ENCODE results near the gene CFAP299. TPM values are rescaled to one million over a fixed set of nuclear protein-coding genes. Genes with fewer than 3 reads are reported as not detected.

CFAP299 gene
- total RNA-seq, 1 experiment from 2014 or later: not detected

DNA sequence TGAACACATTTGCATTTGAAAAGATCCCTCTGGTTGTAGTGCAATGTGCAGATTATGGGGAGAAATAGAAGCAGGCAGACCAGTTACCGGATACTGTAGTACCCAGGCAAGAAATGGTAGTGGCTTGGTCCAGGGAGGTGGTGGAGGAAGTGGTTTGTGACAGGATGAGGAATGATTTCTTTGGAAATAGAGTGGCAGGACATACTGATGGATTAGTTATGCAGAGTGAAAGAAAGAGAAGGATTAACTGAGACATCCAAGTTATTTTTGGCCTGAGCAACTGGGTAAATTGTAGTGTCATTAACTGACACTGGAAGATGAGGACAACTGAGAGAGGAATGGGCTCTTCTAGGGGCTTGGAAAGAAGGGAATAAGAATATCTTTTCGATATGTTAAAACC, 139.7 kb downstream of the CFAP299 start:
- DNase-seq (ENCODE audit: low read depth, low spot score) (no peak), ATAC-seq (no peak)
- no peak overlapping the region for H3K4me3 ChIP-seq (replicated peaks in 1 of 2; ENCODE audit: low read depth in 1 of 2, low read length in 2 of 2)
- TF ChIP-seq EGR1 (IDR thresholded peaks at IDR 0.05; ENCODE audit: low read depth): no peak
- no TSS peak for BruUV-seq (replicated peaks)
- H3K27ac ChIP-seq (ENCODE audit: low read depth, low read length): no peak overlapping the region
- H3K9ac ChIP-seq (ENCODE audit: low read length): no peak overlapping the region
- intact Hi-C loops (cut with micrococcal nuclease): no loop called here
- ChIA-PET RAD21 (ENCODE audit: low non-redundant PET in 1 of 2, low total read pairs in 2 of 2, uncharacterized antibody in 2 of 2, unreplicated experiment in 2 of 2) (no interaction called here), POLR2A (no interaction called here), CTCF (no interaction called here)
- no peaks in the 10 kb centered on the region for H3K79me2 ChIP-seq (ENCODE audit: insufficient read depth, low read length)
- H3K9me2 ChIP-seq (ENCODE audit: insufficient read depth): no peaks in the 10 kb centered on the region
- H4K20me1 ChIP-seq (ENCODE audit: insufficient read depth): no peaks in the 10 kb centered on the region
- H3K9me3 ChIP-seq (ENCODE audit: control insufficient read depth in 1 of 2, insufficient read depth in 1 of 2, low read depth in 1 of 2, low read length in 2 of 2): no peaks in the 10 kb centered on the region
- H2AFZ ChIP-seq (ENCODE audit: low read depth, low read length, poor library complexity, severe bottlenecking): no peak overlapping the region
- H3K36me3 ChIP-seq (ENCODE audit: control insufficient read depth in 1 of 2, insufficient read depth in 2 of 2, low read length in 2 of 2): no peaks in the 10 kb centered on the region
- no peaks in the 10 kb centered on the region for H3K4me1 ChIP-seq (ENCODE audit: control insufficient read depth in 1 of 2, insufficient read depth in 2 of 2, low read length in 2 of 2)
- H3K27me3 ChIP-seq (ENCODE audit: insufficient read depth, low read length): peaks cover 15% of the 10 kb centered on the region
- H3K4me2 ChIP-seq (ENCODE audit: low read length): no peak overlapping the region

DNA sequence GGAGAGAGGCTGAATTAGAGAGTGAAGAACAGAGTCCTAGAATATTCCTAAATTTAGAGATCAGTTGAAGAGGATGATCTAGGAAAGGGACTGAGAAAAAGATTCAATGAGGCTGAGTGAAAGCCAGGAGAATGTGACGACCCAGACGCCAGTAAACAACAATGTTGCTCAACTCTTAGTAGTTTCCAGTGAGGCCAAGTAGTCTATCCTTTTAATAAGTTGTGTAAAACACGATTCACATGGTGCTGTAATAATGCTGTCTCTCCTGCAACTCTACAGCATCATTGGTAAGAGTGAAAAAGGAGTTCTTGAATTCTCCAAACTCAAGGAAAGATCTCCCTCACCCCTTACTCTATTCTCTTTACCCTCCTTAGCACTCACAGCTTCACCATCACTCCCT, 140.3 kb downstream of the CFAP299 start:
- H3K9me2 ChIP-seq (ENCODE audit: insufficient read depth): no peaks in the 10 kb centered on the region
- POLR2A ChIA-PET: no interaction called here

DNA sequence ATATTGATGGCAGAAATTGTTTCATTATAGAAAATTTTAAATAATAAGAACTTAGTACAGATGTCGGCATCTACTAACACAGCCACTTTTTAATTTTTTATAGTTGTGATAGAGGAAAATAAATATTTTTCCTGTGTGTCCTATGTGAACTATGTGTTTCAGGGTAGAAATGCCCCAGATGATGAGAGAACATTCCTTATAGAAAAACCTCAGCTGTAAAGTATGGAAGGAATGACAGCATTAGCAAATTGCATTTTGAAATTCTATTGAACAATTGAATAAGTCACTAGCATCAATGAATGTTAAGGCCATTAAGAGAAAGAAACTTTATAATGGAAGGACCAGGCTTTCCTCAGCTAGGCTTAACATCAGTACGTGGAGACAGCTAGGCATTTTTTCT, 149.2 kb downstream of the CFAP299 start:
- H3K9me2 ChIP-seq (ENCODE audit: insufficient read depth): no peaks in the 10 kb centered on the region
- no peak overlapping the region for H3K4me3 ChIP-seq (replicated peaks in 1 of 2; ENCODE audit: low read depth in 1 of 2, low read length in 2 of 2)
- no peak for DNase-seq (ENCODE audit: low read depth, low spot score)
- intact Hi-C loops (cut with micrococcal nuclease): no loop called here
- no peaks in the 10 kb centered on the region for H3K9me3 ChIP-seq (ENCODE audit: control insufficient read depth in 1 of 2, insufficient read depth in 1 of 2, low read depth in 1 of 2, low read length in 2 of 2)
- H3K36me3 ChIP-seq (ENCODE audit: control insufficient read depth in 1 of 2, insufficient read depth in 2 of 2, low read length in 2 of 2): no peaks in the 10 kb centered on the region
- no peak overlapping the region for H3K4me2 ChIP-seq (ENCODE audit: low read length)
- H3K9ac ChIP-seq (ENCODE audit: low read length): no peak overlapping the region
- RAD21 ChIA-PET (ENCODE audit: low non-redundant PET in 1 of 2, low total read pairs in 2 of 2, uncharacterized antibody in 2 of 2, unreplicated experiment in 2 of 2): no interaction called here
- no TSS peak for BruUV-seq (replicated peaks)
- no peaks in the 10 kb centered on the region for H3K79me2 ChIP-seq (ENCODE audit: insufficient read depth, low read length)
- H4K20me1 ChIP-seq (ENCODE audit: insufficient read depth): no peaks in the 10 kb centered on the region; the same call in 1 of the 2 replicates
- H3K4me1 ChIP-seq (ENCODE audit: control insufficient read depth in 1 of 2, insufficient read depth in 2 of 2, low read length in 2 of 2): no peaks in the 10 kb centered on the region
- H3K27ac ChIP-seq (ENCODE audit: low read depth, low read length): no peak overlapping the region
- peaks cover 20% of the 10 kb centered on the region; the same call in 1 of the 2 replicates for H3K27me3 ChIP-seq (ENCODE audit: insufficient read depth, low read length)
- ATAC-seq: no peak
- CTCF ChIA-PET: no interaction called here
- POLR2A ChIA-PET: no interaction called here
- no peak overlapping the region for H2AFZ ChIP-seq (ENCODE audit: low read depth, low read length, poor library complexity, severe bottlenecking)
- TF ChIP-seq RAD21 (IDR thresholded peaks at IDR 0.05; ENCODE audit: low read depth): no peak
- TF ChIP-seq EZH2 (IDR thresholded peaks at IDR 0.05): no peak
- no peak for TF ChIP-seq CEBPB (IDR thresholded peaks at IDR 0.05; ENCODE audit: low read depth)
- TF ChIP-seq YY1 (IDR thresholded peaks at IDR 0.05; ENCODE audit: extremely low read depth, insufficient replicate concordance, low read depth, low read length): no peak
- TF ChIP-seq, protein P1, sequence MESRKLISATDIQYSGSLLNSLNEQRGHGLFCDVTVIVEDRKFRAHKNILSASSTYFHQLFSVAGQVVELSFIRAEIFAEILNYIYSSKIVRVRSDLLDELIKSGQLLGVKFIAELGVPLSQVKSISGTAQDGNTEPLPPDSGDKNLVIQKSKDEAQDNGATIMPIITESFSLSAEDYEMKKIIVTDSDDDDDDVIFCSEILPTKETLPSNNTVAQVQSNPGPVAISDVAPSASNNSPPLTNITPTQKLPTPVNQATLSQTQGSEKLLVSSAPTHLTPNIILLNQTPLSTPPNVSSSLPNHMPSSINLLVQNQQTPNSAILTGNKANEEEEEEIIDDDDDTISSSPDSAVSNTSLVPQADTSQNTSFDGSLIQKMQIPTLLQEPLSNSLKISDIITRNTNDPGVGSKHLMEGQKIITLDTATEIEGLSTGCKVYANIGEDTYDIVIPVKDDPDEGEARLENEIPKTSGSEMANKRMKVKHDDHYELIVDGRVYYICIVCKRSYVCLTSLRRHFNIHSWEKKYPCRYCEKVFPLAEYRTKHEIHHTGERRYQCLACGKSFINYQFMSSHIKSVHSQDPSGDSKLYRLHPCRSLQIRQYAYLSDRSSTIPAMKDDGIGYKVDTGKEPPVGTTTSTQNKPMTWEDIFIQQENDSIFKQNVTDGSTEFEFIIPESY (IDR thresholded peaks at IDR 0.05; ENCODE audit: extremely low read depth, insufficient replicate concordance, low read length): no peak
- TF ChIP-seq EZH2phosphoT487 (IDR thresholded peaks at IDR 0.05; ENCODE audit: borderline replicate concordance): no peak
- no peak for TF ChIP-seq POLR2A (IDR thresholded peaks at IDR 0.05; ENCODE audit: borderline replicate concordance, extremely low read depth, insufficient read depth, insufficient read length)
- TF ChIP-seq, protein P2, sequence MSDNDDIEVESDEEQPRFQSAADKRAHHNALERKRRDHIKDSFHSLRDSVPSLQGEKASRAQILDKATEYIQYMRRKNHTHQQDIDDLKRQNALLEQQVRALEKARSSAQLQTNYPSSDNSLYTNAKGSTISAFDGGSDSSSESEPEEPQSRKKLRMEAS (IDR thresholded peaks at IDR 0.05): no peak

More for the DNA sequence above, 140.3 kb downstream of the CFAP299 start:
- ChIA-PET CTCF (no interaction called here), RAD21 (ENCODE audit: low non-redundant PET in 1 of 2, low total read pairs in 2 of 2, uncharacterized antibody in 2 of 2, unreplicated experiment in 2 of 2) (no interaction called here)
- no peak overlapping the region for H3K4me2 ChIP-seq (ENCODE audit: low read length)
- no peak overlapping the region for H3K4me3 ChIP-seq (replicated peaks in 1 of 2; ENCODE audit: low read depth in 1 of 2, low read length in 2 of 2)
- no peaks in the 10 kb centered on the region for H3K79me2 ChIP-seq (ENCODE audit: insufficient read depth, low read length)
- no peak overlapping the region for H2AFZ ChIP-seq (ENCODE audit: low read depth, low read length, poor library complexity, severe bottlenecking)
- no peak overlapping the region for H3K27ac ChIP-seq (ENCODE audit: low read depth, low read length)
- TF ChIP-seq POLR2A (IDR thresholded peaks at IDR 0.05; ENCODE audit: borderline replicate concordance, extremely low read depth, insufficient read depth, insufficient read length): no peak
- no peak for TF ChIP-seq EZH2 (IDR thresholded peaks at IDR 0.05)
- no peak for TF ChIP-seq CBX3 (IDR thresholded peaks at IDR 0.05; ENCODE audit: low read depth)
- TF ChIP-seq TCF7L2 (IDR thresholded peaks at IDR 0.05; ENCODE audit: borderline replicate concordance, extremely low read depth, insufficient read depth, insufficient read length): no peak
- no peak for TF ChIP-seq POLR2AphosphoS5 (IDR thresholded peaks at IDR 0.05; ENCODE audit: low read depth, low read length)
- no peak for TF ChIP-seq EGR1 (IDR thresholded peaks at IDR 0.05; ENCODE audit: low read depth)
- DNase-seq (ENCODE audit: low read depth, low spot score) (no peak), ATAC-seq (no peak)
- H4K20me1 ChIP-seq (ENCODE audit: insufficient read depth): no peaks in the 10 kb centered on the region
- H3K9me3 ChIP-seq (ENCODE audit: control insufficient read depth in 1 of 2, insufficient read depth in 1 of 2, low read depth in 1 of 2, low read length in 2 of 2): no peaks in the 10 kb centered on the region
- no peaks in the 10 kb centered on the region for H3K4me1 ChIP-seq (ENCODE audit: control insufficient read depth in 1 of 2, insufficient read depth in 2 of 2, low read length in 2 of 2)
- intact Hi-C loops (cut with micrococcal nuclease): no loop called here
- no TSS peak for BruUV-seq (replicated peaks)
- H3K36me3 ChIP-seq (ENCODE audit: control insufficient read depth in 1 of 2, insufficient read depth in 2 of 2, low read length in 2 of 2): no peaks in the 10 kb centered on the region
- peaks cover 15% of the 10 kb centered on the region for H3K27me3 ChIP-seq (ENCODE audit: insufficient read depth, low read length)
- H3K9ac ChIP-seq (ENCODE audit: low read length): no peak overlapping the region

All from HCT116 (cell line).